ENCODE results near the gene NTNG1.

Gene NTNG1

DNA sequence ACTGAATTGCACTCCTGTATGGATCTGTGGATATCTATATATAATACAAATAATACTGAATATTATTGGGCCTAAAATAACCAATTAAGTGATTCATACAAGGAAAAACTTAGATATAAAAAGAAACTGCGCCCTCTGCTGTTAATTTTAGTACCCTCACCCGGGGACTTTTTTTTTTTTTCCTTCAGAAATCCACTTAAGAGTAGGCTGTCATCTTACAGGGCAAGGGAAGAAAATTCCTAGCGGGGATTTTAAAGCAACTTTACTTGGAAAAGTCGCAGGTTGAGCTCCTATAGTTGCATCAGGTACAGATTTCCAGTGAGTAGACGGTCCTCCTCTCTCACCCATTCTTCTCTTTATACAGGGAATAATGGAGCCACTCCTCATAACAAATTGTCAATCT is 1.3 kb downstream of the NTNG1 start:
- TF ChIP-seq CTCF (IDR thresholded peaks at IDR 0.05; ENCODE audit: low read depth, low read length, missing control alignments), result peak; percentile 43
- DNase-seq (ENCODE audit: extremely low read depth, low read depth), result peak; percentile 7
- H3K4me3 ChIP-seq (replicated peaks; ENCODE audit: low read depth, low read length), result peak overlapping the region; percentile 34

DNA sequence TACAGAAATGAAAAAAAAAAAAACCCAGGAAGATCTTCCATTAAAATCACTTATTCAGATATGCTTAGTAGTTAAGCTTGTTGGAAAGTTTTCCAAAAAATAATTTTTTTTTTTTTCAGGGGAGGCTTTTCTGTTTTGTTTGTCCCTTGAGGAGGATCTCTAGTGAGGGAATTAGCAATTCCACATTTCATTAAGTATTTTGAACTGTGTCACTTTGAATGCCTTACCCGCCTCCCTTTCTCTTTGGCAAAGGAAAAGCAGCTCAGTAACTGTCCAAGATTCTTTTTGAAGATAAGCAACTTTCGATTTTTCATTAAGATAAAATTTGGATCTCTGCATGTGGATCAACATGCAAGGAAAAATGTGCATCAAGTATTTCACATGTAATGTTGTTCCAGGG is 1.8 kb downstream of the NTNG1 start:
- no peak for DNase-seq (ENCODE audit: extremely low read depth, low read depth)
- TF ChIP-seq CTCF (IDR thresholded peaks at IDR 0.05; ENCODE audit: low read depth, low read length, missing control alignments), result no peak
- H3K4me3 ChIP-seq (replicated peaks; ENCODE audit: low read depth, low read length), result no peak overlapping the region

DNA sequence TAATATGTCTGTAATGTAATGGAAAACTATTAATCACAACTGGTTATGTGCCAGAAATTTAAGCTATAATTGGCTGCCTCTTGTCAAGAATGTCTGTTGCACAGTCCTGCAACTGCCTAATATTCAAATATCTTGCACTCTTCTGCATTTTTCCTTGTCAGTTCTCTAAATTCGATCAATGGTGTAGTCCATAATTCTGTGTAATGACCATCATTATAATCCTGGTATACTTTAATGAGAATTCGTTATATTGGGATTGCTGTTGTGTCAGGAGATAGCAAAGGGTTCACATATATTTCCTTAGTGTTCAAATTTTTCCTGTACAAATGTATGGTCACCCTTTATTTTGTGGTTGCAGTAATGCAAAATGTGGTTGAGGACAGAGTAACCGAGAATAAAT is 4.8 kb downstream of the NTNG1 start:
- no peak for DNase-seq (ENCODE audit: extremely low read depth, low read depth)
- TF ChIP-seq CTCF (IDR thresholded peaks at IDR 0.05; ENCODE audit: low read depth, low read length, missing control alignments), result no peak
- H3K4me3 ChIP-seq (replicated peaks; ENCODE audit: low read depth, low read length), result no peak overlapping the region

GRCh38 chr1:107147843-107148242 is 7.0 kb downstream of the NTNG1 start:
- no peak for DNase-seq (ENCODE audit: extremely low read depth, low read depth)
- no peak overlapping the region for H3K4me3 ChIP-seq (replicated peaks; ENCODE audit: low read depth, low read length)
- no peak for TF ChIP-seq CTCF (IDR thresholded peaks at IDR 0.05; ENCODE audit: low read depth, low read length, missing control alignments)

GRCh38 chr1:107149946-107150345 is 9.1 kb downstream of the NTNG1 start:
- no peak for DNase-seq (ENCODE audit: extremely low read depth, low read depth)
- no peak for TF ChIP-seq CTCF (IDR thresholded peaks at IDR 0.05; ENCODE audit: low read depth, low read length, missing control alignments)
- no peak overlapping the region for H3K4me3 ChIP-seq (replicated peaks; ENCODE audit: low read depth, low read length)

- H3K4me3 ChIP-seq (replicated peaks; ENCODE audit: low read depth, low read length), result no peak overlapping the region
- TF ChIP-seq CTCF (IDR thresholded peaks at IDR 0.05; ENCODE audit: low read depth, low read length, missing control alignments), result no peak
- no peak for DNase-seq (ENCODE audit: extremely low read depth, low read depth)
Measured at GRCh38 chr1:107151295-107151694, 10.5 kb downstream of the NTNG1 start.

DNA sequence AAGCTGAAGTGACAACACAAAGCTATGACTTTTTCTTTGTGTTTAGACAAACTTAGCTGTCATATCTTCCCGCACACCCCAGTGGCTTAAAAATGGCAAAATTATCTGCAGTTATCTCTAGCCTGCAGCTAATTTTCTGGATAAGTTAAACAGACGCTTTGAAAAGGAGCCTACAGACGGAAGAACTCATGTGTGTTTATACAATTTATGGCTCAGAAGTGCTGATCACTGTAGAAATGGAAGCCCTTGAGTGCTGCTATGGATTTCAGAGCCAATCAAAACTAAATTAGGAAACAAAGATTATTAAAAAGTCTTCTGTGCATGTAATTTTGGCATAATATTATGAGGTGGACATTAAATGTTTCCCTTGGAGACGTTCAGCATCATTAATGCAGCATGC is 11.6 kb downstream of the NTNG1 start:
- no peak for DNase-seq (ENCODE audit: extremely low read depth, low read depth)
- no peak overlapping the region for H3K4me3 ChIP-seq (replicated peaks; ENCODE audit: low read depth, low read length)
- TF ChIP-seq CTCF (IDR thresholded peaks at IDR 0.05; ENCODE audit: low read depth, low read length, missing control alignments), result no peak
